GM18505 (cell line): ENCODE results near the gene RPP25L.
A peak's percentile ranks its signal among the peaks of the same experiment; 100 is the strongest.
"Not testable (repeated sequence)": the region's sequence is repeated elsewhere in the genome, so short reads cannot be mapped to it uniquely, and the experiment has no call there.

Source experiments
- ATAC-seq: cut with Tn5 transposase; IDR thresholded peaks from one replicate; pipeline ENCODE4 v1.9.1; 2021; ENCODE audit not compliant: unreplicated experiment
- POLR2A ChIP-seq: IDR thresholded peaks from 4 replicates; pipeline ENCODE4 v1.6.1; 2011; ENCODE audit warnings: borderline replicate concordance; ENCODE audit not compliant: insufficient read depth, insufficient read length; ENCODE audit errors: extremely low read depth

The RPP25L gene

GRCh38 chr9:34647651-34648050 lies 35.8 kb upstream of the RPP25L start:
- no peak for TF ChIP-seq POLR2A
- no peak for ATAC-seq

- TF ChIP-seq POLR2A = no peak
- no peak for ATAC-seq
These were observed 35.1 kb upstream of the RPP25L start for GRCh38 chr9:34647084-34647403.

DNA sequence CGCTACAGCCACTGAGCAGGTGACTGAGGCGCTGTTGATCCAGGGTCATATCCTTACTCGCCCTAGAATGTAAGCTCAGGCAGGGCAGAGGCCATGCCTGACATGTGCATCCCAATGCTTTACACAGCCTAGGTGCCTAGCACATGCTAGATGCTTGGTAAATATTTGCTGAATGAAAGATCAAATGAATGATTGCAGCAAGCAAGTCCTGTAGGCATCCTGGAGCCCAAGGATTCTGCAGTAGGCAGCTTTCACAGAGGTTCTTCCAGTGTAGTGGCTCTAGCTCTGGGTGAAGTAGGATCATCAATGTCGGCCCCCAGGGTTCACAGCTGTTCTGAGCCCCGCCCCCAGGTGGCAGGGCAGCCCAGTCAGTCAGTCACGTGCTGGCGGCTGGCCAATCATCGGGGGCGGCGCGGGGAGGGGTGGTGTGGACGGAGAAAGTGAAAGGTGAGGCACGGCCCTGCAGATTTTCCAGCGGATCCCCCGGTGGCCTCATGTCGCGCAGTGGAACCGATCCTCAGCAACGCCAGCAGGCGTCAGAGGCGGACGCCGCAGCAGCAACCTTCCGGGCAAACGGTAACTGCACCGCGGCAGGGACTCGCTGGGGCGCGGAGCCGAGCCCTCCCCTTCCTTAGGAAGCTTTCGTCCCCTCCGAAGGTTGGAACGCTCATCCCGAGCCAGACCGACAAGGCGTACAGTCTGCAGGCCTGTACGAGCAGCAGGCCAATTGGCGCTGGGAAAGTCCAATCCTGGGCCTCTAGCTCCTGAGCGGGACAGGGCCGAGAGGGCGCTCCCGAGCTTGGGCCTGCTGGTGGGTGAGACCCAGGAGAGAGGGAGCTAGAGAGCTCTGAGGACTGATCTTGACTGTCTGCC lies 34.5 kb upstream of the RPP25L start, which contains the start of gene GALT:
Gene GALT (plus strand): TSS at position 465 of the 873 bp plus-strand sequence. CDS start 30 bp downstream, at position 495.
- peak; percentile 81 for TF ChIP-seq POLR2A
- peak; percentile 89 for ATAC-seq

GRCh38 chr9:34644766-34645314 lies 32.9 kb upstream of the RPP25L start:
- no peak for TF ChIP-seq POLR2A
- ATAC-seq = no peak

DNA sequence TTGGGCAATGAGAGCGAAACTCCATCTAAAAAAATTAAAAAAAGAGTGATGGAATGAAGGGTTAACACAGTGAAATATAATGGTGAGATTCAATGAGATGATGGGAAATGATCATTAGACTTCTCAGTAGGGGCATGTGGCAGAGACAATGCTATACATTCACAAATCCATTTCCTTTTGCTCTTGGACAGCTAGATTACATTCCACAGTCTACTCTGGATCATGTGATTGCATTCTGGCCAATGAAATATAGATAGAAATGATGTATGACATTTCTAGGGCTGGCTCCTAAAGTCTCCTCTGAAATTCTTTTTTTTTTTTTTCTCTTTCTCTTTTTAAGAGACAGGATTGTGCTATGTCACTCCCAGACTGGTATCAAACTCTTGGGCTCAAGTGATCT lies 30.8 kb upstream of the RPP25L start:
- no peak for TF ChIP-seq POLR2A
- ATAC-seq = no peak

DNA sequence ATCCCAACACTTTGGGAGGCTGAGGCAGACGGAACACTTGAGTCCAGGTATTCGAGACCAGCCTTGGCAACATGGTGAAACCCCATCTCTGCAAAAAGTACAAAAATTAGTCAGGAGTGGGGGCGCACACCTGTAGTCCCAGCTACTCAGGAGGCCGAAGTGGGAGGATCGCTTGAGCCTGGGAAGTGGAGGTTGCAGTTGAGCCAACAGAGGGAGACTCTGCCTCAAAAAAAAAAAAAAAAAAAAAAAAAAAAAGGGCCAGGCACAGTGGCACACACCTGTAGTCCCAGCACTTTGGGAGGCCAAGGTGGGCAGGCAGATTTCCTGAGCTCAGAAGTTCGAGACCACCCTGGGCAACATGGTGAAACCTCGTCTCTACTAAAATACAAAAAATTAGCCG lies 27.4 kb upstream of the RPP25L start:
- ATAC-seq = not testable (repeated sequence)

- TF ChIP-seq POLR2A = no peak
- no peak for ATAC-seq
These were observed 26.2 kb upstream of the RPP25L start for GRCh38 chr9:34638138-34638445.

GRCh38 chr9:34637356-34638137 lies 25.6 kb upstream of the RPP25L start, which contains the start of gene SIGMAR1:
Gene SIGMAR1, minus strand, starts transcription at chr9:34637787. Its CDS starts 90 bp downstream, at chr9:34637697.
- ATAC-seq = peak; percentile 89
- TF ChIP-seq POLR2A = peak; percentile 70

- TF ChIP-seq POLR2A = no peak
- ATAC-seq = no peak
These were observed 25.0 kb upstream of the RPP25L start for GRCh38 chr9:34636791-34637355.

DNA sequence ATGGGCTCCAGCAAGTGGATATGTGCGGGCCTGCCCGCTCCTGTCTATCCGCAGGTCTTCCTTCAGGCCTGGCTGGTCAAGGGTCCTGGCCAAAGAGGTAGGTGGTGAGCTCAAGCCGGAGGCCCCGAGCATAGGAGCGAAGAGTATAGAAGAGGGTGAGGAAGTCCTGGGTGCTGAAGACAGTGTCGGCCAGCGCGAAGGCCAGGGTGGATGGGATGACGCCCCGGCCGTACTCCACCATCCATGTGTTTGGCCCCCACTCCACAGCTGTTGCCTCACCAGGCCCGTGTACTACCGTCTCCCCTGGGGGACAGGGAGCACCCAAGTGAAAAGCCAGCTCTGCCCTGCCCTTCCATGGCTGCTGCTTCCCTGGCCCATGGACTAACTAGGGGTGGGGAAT lies 23.7 kb upstream of the RPP25L start:
- TF ChIP-seq POLR2A = no peak
- ATAC-seq = no peak

GRCh38 chr9:34634551-34635248 lies 22.8 kb upstream of the RPP25L start:
- TF ChIP-seq POLR2A = no peak
- no peak for ATAC-seq

- no peak for TF ChIP-seq POLR2A
- ATAC-seq = no peak
These were observed 22.1 kb upstream of the RPP25L start for GRCh38 chr9:34633851-34634550.

DNA sequence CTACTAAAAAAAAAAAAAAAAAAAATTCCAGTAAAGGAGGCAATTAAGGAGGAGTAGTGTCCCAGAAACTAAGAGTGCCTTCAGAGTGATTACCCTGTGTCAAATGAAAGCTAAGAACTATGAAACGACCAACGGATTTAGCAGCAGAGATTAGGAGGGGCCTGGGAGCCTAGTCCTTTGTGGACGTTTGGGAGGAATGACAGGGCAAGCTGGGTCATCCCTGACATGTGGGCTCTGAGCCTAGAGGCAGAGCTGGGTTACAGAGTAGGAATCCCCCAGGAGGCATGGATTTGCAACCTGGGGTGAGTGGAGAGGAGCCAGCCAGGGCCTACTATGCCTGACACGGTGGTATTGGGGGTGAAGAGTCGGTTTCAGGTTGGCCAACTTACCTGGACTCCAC lies 21.3 kb upstream of the RPP25L start:
- no peak for TF ChIP-seq POLR2A
- ATAC-seq = no peak
